GM12801 (cell line): ENCODE data around the gene STK32C.

Source experiments
- CTCF ChIP-seq: IDR thresholded peaks from one replicate; pipeline ENCODE4 v1.5.1; 2011; ENCODE audit warnings: control low read depth; ENCODE audit not compliant: insufficient read length; ENCODE audit errors: extremely low read depth

STK32C gene

GRCh38 chr10:132329565-132330485 lies 22.1 kb upstream of the STK32C start:
- TF ChIP-seq CTCF = no peak

DNA sequence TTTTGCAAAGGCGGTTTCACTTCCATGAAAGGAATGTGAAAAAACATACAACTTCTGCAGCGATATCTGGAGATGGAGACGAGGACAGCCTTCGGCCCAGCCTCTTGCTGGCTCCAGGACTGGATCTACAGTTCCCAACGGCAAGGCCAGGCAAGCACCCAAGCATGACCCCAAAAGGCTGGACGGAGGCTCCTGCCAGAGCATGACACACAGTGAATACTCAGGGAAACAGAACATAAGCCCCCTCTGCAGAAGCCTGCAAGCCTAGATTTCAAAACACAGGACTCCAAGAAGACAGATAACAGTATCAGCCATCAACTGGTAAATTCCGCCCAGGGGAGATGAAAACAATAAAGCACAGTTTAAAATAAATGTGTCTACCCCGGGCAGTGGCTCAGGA lies 21.0 kb upstream of the STK32C start:
- TF ChIP-seq CTCF = no peak

DNA sequence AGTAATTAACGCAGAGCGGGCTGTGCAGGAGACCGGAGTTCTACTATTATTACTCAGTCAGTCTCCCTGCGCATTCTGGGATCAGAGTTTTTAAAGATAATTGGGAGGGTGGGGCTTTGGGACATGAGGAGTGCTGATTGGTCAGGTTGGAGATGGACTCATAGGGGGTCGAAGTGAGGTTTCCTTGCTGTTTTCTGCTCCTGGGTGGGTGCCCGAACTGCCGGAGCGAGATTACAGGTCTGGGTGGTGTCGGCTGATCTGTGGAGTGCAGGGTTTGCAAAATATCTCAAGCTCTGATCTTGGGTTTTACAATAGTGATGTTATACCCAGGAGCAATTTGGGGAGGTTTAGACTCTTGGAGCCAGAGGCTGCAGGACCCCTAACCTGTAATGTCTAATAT lies 20.4 kb upstream of the STK32C start:
- no peak for TF ChIP-seq CTCF

GRCh38 chr10:132326925-132327324 lies 19.2 kb upstream of the STK32C start:
- TF ChIP-seq CTCF = no peak

DNA sequence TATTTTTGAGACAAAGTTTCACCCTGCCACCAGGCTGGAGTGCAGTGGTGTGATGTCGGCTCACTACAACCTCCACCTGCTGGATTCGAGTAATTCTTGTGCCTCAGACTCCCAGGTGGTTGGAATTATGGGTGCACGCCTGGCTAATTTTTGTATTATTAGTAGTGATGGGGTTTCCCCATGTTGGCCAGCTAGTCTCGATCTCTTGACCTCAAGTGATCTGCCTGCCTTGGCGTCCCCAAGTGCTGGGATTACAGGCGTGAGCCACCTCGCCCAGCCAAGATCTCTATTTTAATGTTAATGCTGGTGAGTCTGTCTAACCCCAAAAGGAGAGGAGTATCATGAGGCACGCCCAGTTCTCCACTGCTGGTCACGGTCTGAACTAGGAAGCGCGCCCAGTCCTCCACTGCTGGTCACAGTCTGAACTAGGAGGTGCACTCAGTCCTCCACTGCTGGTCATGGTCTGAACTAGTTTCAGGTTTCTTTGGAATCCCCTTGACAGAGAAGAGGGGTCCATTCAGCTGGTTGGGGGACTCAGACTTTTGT lies 18.7 kb upstream of the STK32C start:
- no peak for TF ChIP-seq CTCF

- TF ChIP-seq CTCF = no peak
Observed at GRCh38 chr10:132324186-132324585, 16.4 kb upstream of the STK32C start.

GRCh38 chr10:132322586-132323048 lies 14.9 kb upstream of the STK32C start:
- TF ChIP-seq CTCF = no peak
